ENCODE results near the gene DCP1B.

Gene DCP1B

GRCh38 chr12:1904875-1905274, 99.4 kb downstream of the DCP1B start:
- Histone ChIP-seq H3K4me2 (ENCODE audit: low read length) (no peak overlapping the region), H3K4me1 (ENCODE audit: low read length) (no peaks in the 10 kb centered on the region), H3K4me3 (ENCODE audit: low read length) (no peak overlapping the region), H3K9ac (ENCODE audit: low read length) (no peak overlapping the region), H3K79me2 (ENCODE audit: low read length) (no peaks in the 10 kb centered on the region), H3K9me3 (ENCODE audit: insufficient read depth, low read length) (peaks cover 7% of the 10 kb centered on the region; the same call in 1 of the 2 replicates), H3K27me3 (ENCODE audit: low read depth, low read length) (0 out of 2 replicates have a peak, but pooled peaks cover 3% of the 10 kb centered on the region), H4K20me1 (ENCODE audit: insufficient read depth, low read length) (no peaks in the 10 kb centered on the region), H3K27ac (ENCODE audit: low read length) (no peak overlapping the region), H3K36me3 (replicated peaks; ENCODE audit: low read depth, low read length) (no peaks in the 10 kb centered on the region), H2AFZ (ENCODE audit: low read depth, low read length) (no peak overlapping the region)
- TF ChIP-seq EZH2phosphoT487 (IDR thresholded peaks at IDR 0.05; ENCODE audit: low read depth) (no peak), CTCF (IDR thresholded peaks at IDR 0.05; ENCODE audit: low read depth, low read length) (no peak)

GRCh38 chr12:1896964-1897363, 107.3 kb downstream of the DCP1B start:
- Histone ChIP-seq H3K36me3 (replicated peaks; ENCODE audit: low read depth, low read length) (no peaks in the 10 kb centered on the region), H3K27ac (ENCODE audit: low read length) (no peak overlapping the region), H3K4me1 (ENCODE audit: low read length) (no peaks in the 10 kb centered on the region), H3K4me2 (ENCODE audit: low read length) (no peak overlapping the region), H3K4me3 (ENCODE audit: low read length) (no peak overlapping the region), H3K79me2 (ENCODE audit: low read length) (no peaks in the 10 kb centered on the region), H3K9ac (ENCODE audit: low read length) (no peak overlapping the region), H3K27me3 (ENCODE audit: low read depth, low read length) (peaks cover 12% of the 10 kb centered on the region; the same call in 1 of the 2 replicates), H4K20me1 (ENCODE audit: insufficient read depth, low read length) (no peaks in the 10 kb centered on the region), H3K9me3 (ENCODE audit: insufficient read depth, low read length) (peaks cover 7% of the 10 kb centered on the region), H2AFZ (ENCODE audit: low read depth, low read length) (no peak overlapping the region)
- TF ChIP-seq CTCF (IDR thresholded peaks at IDR 0.05; ENCODE audit: low read depth, low read length) (no peak), EZH2phosphoT487 (IDR thresholded peaks at IDR 0.05; ENCODE audit: low read depth) (no peak)
